ENCODE measurements around the gene ZNF783. TPM values are rescaled to one million over a fixed set of nuclear protein-coding genes. Genes with fewer than 3 reads are reported as not detected.

ZNF783 gene
- total and polyA plus RNA-seq, 9 of the 15 experiments (the other 6 are each of a cell fraction or from before 2014, with no cell fraction given) = 0.66 to 11.2 (median 5.4) TPM

GRCh38 chr7:149317986-149318672 lies 56.1 kb downstream of the ZNF783 start (continued):
- no peak for TF ChIP-seq ZNF143 (CRISPR knock-in tag; IDR thresholded peaks at IDR 0.05)
- TF ChIP-seq KLF13 (tag; IDR thresholded peaks at IDR 0.05; ENCODE audit: borderline replicate concordance, low read depth) = no peak
- no peak for TF ChIP-seq BRF2 (IDR thresholded peaks at IDR 0.05; ENCODE audit: borderline replicate concordance, insufficient read depth, insufficient read length)
- TF ChIP-seq POLR2A (conservative IDR thresholded peaks at IDR 0.05) = no peak
- no peak for TF ChIP-seq MTA2 (IDR thresholded peaks at IDR 0.05; ENCODE audit: low read depth)
- TF ChIP-seq NFYB (IDR thresholded peaks at IDR 0.05; ENCODE audit: extremely low read depth, insufficient read length) = no peak
- no peak for TF ChIP-seq NKRF (IDR thresholded peaks at IDR 0.05; ENCODE audit: borderline replicate concordance)
- no peak for TF ChIP-seq PATZ1 (CRISPR knock-in tag; IDR thresholded peaks at IDR 0.05; ENCODE audit: borderline replicate concordance)
- TF ChIP-seq TCF7 (IDR thresholded peaks at IDR 0.05; ENCODE audit: borderline replicate concordance) = no peak
- no peak for TF ChIP-seq MEF2D (tag; conservative IDR thresholded peaks at IDR 0.05; ENCODE audit: low read depth)
- TF ChIP-seq RFX5 (IDR thresholded peaks at IDR 0.05; ENCODE audit: low read depth, low read length) = no peak
- no peak for TF ChIP-seq ZFP91 (CRISPR knock-in tag; IDR thresholded peaks at IDR 0.05)
- TF ChIP-seq ZNF316 (IDR thresholded peaks at IDR 0.05) = no peak
- TF ChIP-seq ZNF282 (CRISPR knock-in tag; IDR thresholded peaks at IDR 0.05) = no peak
- no peak for TF ChIP-seq PHF20 (IDR thresholded peaks at IDR 0.05; ENCODE audit: partially characterized antibody)
- TF ChIP-seq ZBTB11 (CRISPR knock-in tag; IDR thresholded peaks at IDR 0.05) = no peak
